NCI-H345 (cell line): ENCODE measurements around the gene EPC1.
"Not testable (repeated sequence)": the region's sequence is repeated elsewhere in the genome, so short reads cannot be mapped to it uniquely, and the experiment has no call there.

Experiments used
- DNase-seq: peaks from one replicate; lab custom pipeline; 2025; lab: John Stamatoyannopoulos, UW

EPC1 gene

GRCh38 chr10:32271617-32272016 is 75.3 kb downstream of the EPC1 start:
- no peak for DNase-seq

- no peak for DNase-seq
Observed at GRCh38 chr10:32269343-32270100, 77.4 kb downstream of the EPC1 start.

- DNase-seq: no peak
Observed at GRCh38 chr10:32268788-32269187, 78.2 kb downstream of the EPC1 start.

GRCh38 chr10:32266979-32267378 is 80.0 kb downstream of the EPC1 start:
- no peak for DNase-seq

GRCh38 chr10:32266566-32266965 is 80.4 kb downstream of the EPC1 start:
- DNase-seq: no peak

- DNase-seq: no peak
Observed at GRCh38 chr10:32265756-32266155, 81.2 kb downstream of the EPC1 start.

GRCh38 chr10:32263300-32263699 is 83.7 kb downstream of the EPC1 start:
- DNase-seq: no peak

GRCh38 chr10:32259551-32259950 is 87.4 kb downstream of the EPC1 start:
- DNase-seq: no peak

GRCh38 chr10:32256613-32257437 is 90.1 kb downstream of the EPC1 start:
- DNase-seq: no peak

- DNase-seq: no peak
Observed at GRCh38 chr10:32253821-32254220, 93.1 kb downstream of the EPC1 start.

- no peak for DNase-seq
Observed at GRCh38 chr10:32253276-32253675, 93.7 kb downstream of the EPC1 start.

GRCh38 chr10:32250489-32250888 is 96.5 kb downstream of the EPC1 start:
- DNase-seq: not testable (repeated sequence)

GRCh38 chr10:32246685-32247084 is 100.3 kb downstream of the EPC1 start:
- no peak for DNase-seq

- no peak for DNase-seq
Observed at GRCh38 chr10:32245760-32246159, 101.2 kb downstream of the EPC1 start.

GRCh38 chr10:32244421-32245207 is 102.3 kb downstream of the EPC1 start:
- no peak for DNase-seq

GRCh38 chr10:32244011-32244410 is 102.9 kb downstream of the EPC1 start:
- no peak for DNase-seq

- DNase-seq: no peak
Observed at GRCh38 chr10:32241946-32242345, 105.0 kb downstream of the EPC1 start.

- DNase-seq: no peak
Observed at GRCh38 chr10:32240471-32240870, 106.5 kb downstream of the EPC1 start.

GRCh38 chr10:32239769-32240168 is 107.2 kb downstream of the EPC1 start:
- DNase-seq: no peak

GRCh38 chr10:32237644-32238345 is 109.2 kb downstream of the EPC1 start:
- no peak for DNase-seq

- no peak for DNase-seq
Observed at GRCh38 chr10:32234471-32234870, 112.5 kb downstream of the EPC1 start.

- DNase-seq: not testable (repeated sequence)
Observed at GRCh38 chr10:32233375-32233774, 113.6 kb downstream of the EPC1 start.
